Suprapubic skin (tissue), 4 donors: ENCODE data around the gene MYO5B. TPM values are rescaled to one million over a fixed set of nuclear protein-coding genes. Genes with fewer than 3 reads are reported as not detected.

Experiments
- DNase-seq, 2 donors: peaks; one replicate each; pipeline ENCODE4 v3.0.0-alpha.2; 2019; ENCODE audit warnings: low spot score in 2 of 2
- H3K27ac ChIP-seq: fragments of 200-600 bp; sonication (generic); one replicate; pipeline ENCODE4 v1.5.1; 2019
- H3K27me3 ChIP-seq: fragments of 200-600 bp; sonication (generic); one replicate; pipeline ENCODE4 v1.5.1; 2019
- H3K36me3 ChIP-seq: fragments of 200-600 bp; sonication (generic); one replicate; pipeline ENCODE4 v1.5.1; 2019
- H3K4me1 ChIP-seq: fragments of 200-600 bp; sonication (generic); one replicate; pipeline ENCODE4 v1.5.1; 2019
- H3K4me3 ChIP-seq: fragments of 200-600 bp; sonication (generic); one replicate; pipeline ENCODE4 v1.5.1; 2019; ENCODE audit warnings: mild to moderate bottlenecking
- H3K9me3 ChIP-seq: fragments of 200-600 bp; sonication (generic); one replicate; pipeline ENCODE4 v1.5.1; 2019
- EP300 ChIP-seq: sonication (generic); formaldehyde crosslinking; IDR thresholded peaks from one replicate; pipeline ENCODE4 v1.6.1; 2017; ENCODE audit warnings: antibody characterized with exemption
- POLR2A ChIP-seq, 2 donors: fragments of 450-650 bp; IDR thresholded peaks; one replicate each; pipeline ENCODE4 v1.6.1; 2017; ENCODE audit warnings: antibody characterized with exemption in 2 of 2, mild to moderate bottlenecking in 2 of 2, moderate library complexity in 2 of 2
- POLR2AphosphoS5 ChIP-seq, 3 donors: sonication (generic); formaldehyde crosslinking; IDR thresholded peaks; one replicate each; pipeline ENCODE4 v1.6.1; 2017; ENCODE audit warnings: antibody characterized with exemption in 3 of 3
- WGBS: methylation state at CpG from one replicate; pipeline ENCODE4 v1.1.5; 2018; 5-methylcytosine and 5-hydroxymethylcytosine counted together
- total RNA-seq, 4 donors: library from RNA; depleted of rRNA; stranded (reverse); fragments of >200 nt; gene quantifications; one replicate each; pipeline ENCODE4 v1.1.0, GENCODE V29; 2016
- TF ChIP-seq, protein P1 (sequence below), 2 donors: fragments of 200-600 bp in 1 of 2; fragments of 450-650 bp in 1 of 2; sonication (generic) in 1 of 2; IDR thresholded peaks; one replicate each; pipeline ENCODE4 v1.5.1; 2016 to 2019; ENCODE audit warnings: antibody characterized with exemption in 2 of 2, mild to moderate bottlenecking in 1 of 2, moderate library complexity in 1 of 2

The MYO5B gene
- total RNA-seq, 4 donors from 2014 or later, result 30.3 to 44.4 (median 40.7) TPM

DNA sequence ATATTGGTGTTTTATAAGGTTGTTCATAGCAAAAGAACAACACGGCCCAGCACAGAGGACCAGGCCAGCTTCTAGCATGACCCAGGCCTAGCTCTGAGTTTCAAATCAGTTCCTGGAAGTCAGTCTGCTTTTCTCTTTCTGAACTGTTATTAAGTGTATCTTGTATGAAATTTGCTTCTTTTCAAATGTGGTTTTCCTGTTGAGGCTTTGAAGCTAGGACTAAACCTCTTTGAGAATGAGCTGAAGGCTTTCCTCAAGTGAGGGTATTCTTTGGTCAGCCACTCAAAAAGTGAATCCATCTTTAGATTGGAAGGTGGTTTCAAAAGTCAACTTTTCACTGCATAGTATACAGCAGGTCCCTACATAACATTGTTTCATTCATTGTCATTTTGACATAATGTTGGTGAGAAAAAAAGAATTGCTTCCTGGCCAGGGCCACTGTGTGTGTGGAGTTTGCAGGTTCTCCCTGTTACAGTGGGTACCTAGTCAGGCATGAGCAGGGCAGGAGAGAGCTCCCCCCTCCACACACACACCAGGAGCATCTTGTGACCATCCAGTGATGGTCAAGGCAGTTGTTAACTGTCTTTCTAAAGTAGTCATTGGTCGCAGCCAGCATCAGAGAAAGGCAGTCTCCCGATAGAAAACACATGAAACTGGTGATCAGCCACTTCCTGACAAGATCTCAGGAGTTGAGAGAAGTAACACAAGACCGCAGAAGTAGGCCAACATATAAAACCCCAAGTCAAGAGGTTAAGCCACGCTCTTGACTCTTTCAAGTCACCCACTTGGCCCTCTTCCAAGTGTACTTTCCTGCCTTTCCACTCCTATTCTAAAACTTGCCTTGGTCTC, 374.9 kb downstream of the MYO5B start:
- Histone ChIP-seq H3K4me3 (no peak overlapping the region), H3K36me3 (no peaks in the 10 kb centered on the region), H3K4me1 (no peaks in the 10 kb centered on the region), H3K9me3 (no peaks in the 10 kb centered on the region), H3K27me3 (no peaks in the 10 kb centered on the region), H3K27ac (no peak overlapping the region)
- no peak for TF ChIP-seq POLR2AphosphoS5 (IDR thresholded peaks at IDR 0.05)
- DNase-seq, result no peak
- 87% methylated on average over 5 of the region's 5 CpGs for WGBS

GRCh38 chr18:49819071-49819662, 375.8 kb downstream of the MYO5B start:
- no peaks in the 10 kb centered on the region for H3K27me3 ChIP-seq
- H3K9me3 ChIP-seq, result no peaks in the 10 kb centered on the region
- no peak overlapping the region for H3K27ac ChIP-seq
- H3K4me1 ChIP-seq, result peaks cover 6% of the 10 kb centered on the region
- H3K36me3 ChIP-seq, result no peaks in the 10 kb centered on the region
- 81% methylated on average over 5 of the region's 5 CpGs for WGBS
- no peak for TF ChIP-seq POLR2A (IDR thresholded peaks at IDR 0.05)
- no peak for TF ChIP-seq EP300
- TF ChIP-seq POLR2AphosphoS5 (IDR thresholded peaks at IDR 0.05), result no peak
- TF ChIP-seq, protein P1, sequence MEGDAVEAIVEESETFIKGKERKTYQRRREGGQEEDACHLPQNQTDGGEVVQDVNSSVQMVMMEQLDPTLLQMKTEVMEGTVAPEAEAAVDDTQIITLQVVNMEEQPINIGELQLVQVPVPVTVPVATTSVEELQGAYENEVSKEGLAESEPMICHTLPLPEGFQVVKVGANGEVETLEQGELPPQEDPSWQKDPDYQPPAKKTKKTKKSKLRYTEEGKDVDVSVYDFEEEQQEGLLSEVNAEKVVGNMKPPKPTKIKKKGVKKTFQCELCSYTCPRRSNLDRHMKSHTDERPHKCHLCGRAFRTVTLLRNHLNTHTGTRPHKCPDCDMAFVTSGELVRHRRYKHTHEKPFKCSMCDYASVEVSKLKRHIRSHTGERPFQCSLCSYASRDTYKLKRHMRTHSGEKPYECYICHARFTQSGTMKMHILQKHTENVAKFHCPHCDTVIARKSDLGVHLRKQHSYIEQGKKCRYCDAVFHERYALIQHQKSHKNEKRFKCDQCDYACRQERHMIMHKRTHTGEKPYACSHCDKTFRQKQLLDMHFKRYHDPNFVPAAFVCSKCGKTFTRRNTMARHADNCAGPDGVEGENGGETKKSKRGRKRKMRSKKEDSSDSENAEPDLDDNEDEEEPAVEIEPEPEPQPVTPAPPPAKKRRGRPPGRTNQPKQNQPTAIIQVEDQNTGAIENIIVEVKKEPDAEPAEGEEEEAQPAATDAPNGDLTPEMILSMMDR (IDR thresholded peaks at IDR 0.05), result no peak
- DNase-seq, result no peak
- no peak overlapping the region for H3K4me3 ChIP-seq

DNA sequence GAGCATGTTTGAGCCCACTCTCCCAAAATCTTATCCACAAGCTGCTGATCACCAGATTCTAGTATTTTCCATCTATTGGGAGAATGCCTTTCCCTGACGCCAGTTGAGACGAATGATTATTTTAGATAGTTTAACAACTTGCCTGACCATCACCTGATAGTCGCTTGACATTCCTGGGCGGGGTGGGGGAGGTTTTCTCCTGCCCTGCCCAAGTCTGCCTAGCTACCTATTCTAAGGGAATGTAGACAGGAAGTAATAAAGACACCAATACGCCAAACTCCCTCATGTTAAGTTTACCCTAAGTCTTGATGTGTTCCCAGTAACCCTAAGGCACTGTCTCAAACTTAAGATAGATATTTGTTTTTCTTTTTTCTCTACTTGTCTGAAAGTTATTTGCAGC, 377.0 kb downstream of the MYO5B start:
- TF ChIP-seq POLR2AphosphoS5 (IDR thresholded peaks at IDR 0.05), result no peak
- TF ChIP-seq, protein P1 (IDR thresholded peaks at IDR 0.05), result no peak
- no peak for TF ChIP-seq EP300
- no peak for TF ChIP-seq POLR2A (IDR thresholded peaks at IDR 0.05)
- H3K36me3 ChIP-seq, result no peaks in the 10 kb centered on the region
- H3K4me3 ChIP-seq, result no peak overlapping the region

DNA sequence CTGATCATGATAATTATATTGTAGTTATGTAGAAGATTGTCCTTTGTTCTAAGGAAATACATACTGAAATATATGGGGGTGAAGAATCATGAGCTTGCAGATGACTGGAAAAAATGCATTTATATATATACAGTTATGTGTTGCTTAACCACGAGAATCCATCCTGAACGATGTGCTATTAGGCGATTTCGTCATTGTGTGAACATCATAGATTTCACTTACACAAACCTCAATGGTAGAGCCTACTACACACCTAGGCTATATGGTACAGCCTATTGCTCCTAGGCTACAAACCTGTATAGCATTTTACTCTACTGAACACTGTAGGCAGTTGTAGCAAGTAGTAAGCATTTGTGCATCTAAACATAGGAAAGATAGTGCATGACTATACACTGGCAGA, 379.0 kb downstream of the MYO5B start:
- Histone ChIP-seq H3K4me3 (no peak overlapping the region), H3K27ac (no peak overlapping the region), H3K36me3 (no peaks in the 10 kb centered on the region), H3K27me3 (no peaks in the 10 kb centered on the region), H3K9me3 (no peaks in the 10 kb centered on the region), H3K4me1 (peaks cover 31% of the 10 kb centered on the region)
- no peak for TF ChIP-seq POLR2AphosphoS5 (IDR thresholded peaks at IDR 0.05)
- WGBS, result 86% methylated on average over 4 of the region's 4 CpGs
- no peak for DNase-seq

More for the DNA sequence above, 377.0 kb downstream of the MYO5B start:
- Histone ChIP-seq H3K27me3 (no peaks in the 10 kb centered on the region), H3K27ac (no peak overlapping the region), H3K4me1 (peaks cover 12% of the 10 kb centered on the region), H3K9me3 (no peaks in the 10 kb centered on the region)
- WGBS, result 56% methylated on average over 5 of the region's 5 CpGs
- no peak for DNase-seq

GRCh38 chr18:49814147-49814499, 380.8 kb downstream of the MYO5B start:
- peak; percentile 86 to 89 for DNase-seq
- no peaks in the 10 kb centered on the region for H3K9me3 ChIP-seq
- TF ChIP-seq POLR2AphosphoS5 (IDR thresholded peaks at IDR 0.05) (no peak), EP300 (no peak), POLR2A (IDR thresholded peaks at IDR 0.05) (no peak)
- TF ChIP-seq, protein P1 (IDR thresholded peaks at IDR 0.05), result no peak
- H3K4me3 ChIP-seq, result peak overlapping the region; percentile 65
- H3K27me3 ChIP-seq, result no peaks in the 10 kb centered on the region
- no peaks in the 10 kb centered on the region for H3K36me3 ChIP-seq
- under 1% methylated on average over 23 of the region's 24 CpGs for WGBS
- peak overlapping the region; percentile 92 for H3K27ac ChIP-seq
- peaks cover 31% of the 10 kb centered on the region for H3K4me1 ChIP-seq

DNA sequence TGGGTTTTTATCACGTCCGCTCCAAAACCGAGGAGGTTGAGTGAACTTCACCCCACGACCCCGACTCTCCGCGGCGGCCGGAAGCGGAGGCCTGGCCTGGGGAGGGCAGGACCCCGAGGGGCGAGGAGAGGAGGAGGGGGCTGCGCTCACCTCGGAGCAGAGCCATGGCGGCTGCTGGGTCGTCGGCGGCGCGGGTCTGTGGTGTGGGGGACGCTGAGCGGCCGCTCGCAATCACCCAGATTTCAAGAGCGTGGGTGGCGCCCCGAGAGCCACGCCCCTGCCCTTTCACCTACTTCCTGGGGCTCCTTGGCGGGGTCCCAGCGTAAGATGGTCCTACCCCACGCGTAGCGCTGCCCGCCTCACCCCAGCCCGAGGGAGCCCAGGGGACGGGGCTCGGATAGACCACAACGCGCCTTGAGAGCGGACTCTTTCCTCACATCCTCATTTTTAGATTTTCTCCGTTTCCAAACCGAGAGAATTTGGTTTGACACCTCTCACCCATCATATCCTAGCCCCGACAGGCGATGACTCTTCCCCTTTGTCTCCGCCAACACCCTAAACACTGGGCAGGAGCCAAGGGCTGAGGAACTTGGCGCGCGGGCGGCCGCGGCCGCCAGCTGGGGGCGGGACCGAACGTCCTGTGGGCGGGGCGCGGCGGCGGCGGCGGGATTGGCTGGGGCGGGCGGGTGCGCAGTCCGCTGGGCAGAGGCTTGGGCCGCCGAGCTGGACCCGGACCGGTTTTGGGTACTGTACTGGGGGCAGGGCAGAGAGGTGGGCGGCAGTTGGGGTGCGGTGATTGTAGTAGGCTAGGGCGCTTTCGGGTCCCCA, 381.4 kb downstream of the MYO5B start, which contains the start of gene ACAA2:
TSS of gene ACAA2 (minus strand) at position 215 of the 828 bp plus-strand sequence. CDS start at position 166, 49 bp downstream.
- H3K27me3 ChIP-seq, result no peaks in the 10 kb centered on the region
- DNase-seq, result peak; percentile 92 to 93
- no peaks in the 10 kb centered on the region for H3K36me3 ChIP-seq
- peak within 1 kb of the TSS; percentile 65 for H3K4me3 ChIP-seq
- peak within 1 kb of the TSS; percentile 92 for H3K27ac ChIP-seq
- peaks cover 31% of the 10 kb centered on the region for H3K4me1 ChIP-seq
- no peaks in the 10 kb centered on the region for H3K9me3 ChIP-seq
- TF ChIP-seq POLR2AphosphoS5 (IDR thresholded peaks at IDR 0.05), result peak in 2 of 3 donors; percentile 8 to 24
- no peak for TF ChIP-seq EP300
- peak in 1 of 2 donors; percentile 68 for TF ChIP-seq POLR2A (IDR thresholded peaks at IDR 0.05)
- 1% methylated on average over 20 of the region's 74 CpGs for WGBS
